ACHN (cell line): ENCODE results near the gene HK1.
A peak's percentile ranks its signal among the peaks of the same experiment; 100 is the strongest.
"Not testable (repeated sequence)": the region's sequence is repeated elsewhere in the genome, so short reads cannot be mapped to it uniquely, and the experiment has no call there.

Source experiments
- DNase-seq: peaks from one replicate; pipeline ENCODE4 v3.0.0-alpha.2; 2015
- in situ Hi-C: cut with HindIII; loops from 2 replicates; pipeline ENCODE4 v1.10.0; 2017; ENCODE audit warnings: low sequenced_read_pairs, low pct_ligation_motif_present, low pct_unique_long_range_greater_than_20kb

Gene HK1

DNA sequence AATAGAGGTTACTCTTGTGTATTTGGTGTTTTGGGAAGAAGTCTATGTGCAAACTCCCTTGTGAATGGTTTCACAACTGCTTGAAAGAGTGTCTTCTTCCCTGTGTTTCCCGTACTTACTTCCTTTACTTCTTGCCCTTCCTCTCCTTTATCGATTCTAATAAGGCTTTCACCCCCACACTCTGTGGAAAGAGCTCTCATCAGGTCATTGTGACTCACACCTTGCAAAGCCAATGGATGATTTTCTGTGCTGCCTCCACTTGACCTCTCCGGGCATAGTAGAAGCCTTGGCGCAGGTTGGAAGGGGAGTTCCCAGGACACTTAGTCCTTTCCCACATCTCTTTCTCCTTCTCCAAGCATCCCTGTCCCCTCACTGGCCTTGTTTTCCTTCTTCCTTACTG lies 166.7 kb downstream of the HK1 start:
- peak; percentile 30 for DNase-seq
- in situ Hi-C loops = no loop called here

DNA sequence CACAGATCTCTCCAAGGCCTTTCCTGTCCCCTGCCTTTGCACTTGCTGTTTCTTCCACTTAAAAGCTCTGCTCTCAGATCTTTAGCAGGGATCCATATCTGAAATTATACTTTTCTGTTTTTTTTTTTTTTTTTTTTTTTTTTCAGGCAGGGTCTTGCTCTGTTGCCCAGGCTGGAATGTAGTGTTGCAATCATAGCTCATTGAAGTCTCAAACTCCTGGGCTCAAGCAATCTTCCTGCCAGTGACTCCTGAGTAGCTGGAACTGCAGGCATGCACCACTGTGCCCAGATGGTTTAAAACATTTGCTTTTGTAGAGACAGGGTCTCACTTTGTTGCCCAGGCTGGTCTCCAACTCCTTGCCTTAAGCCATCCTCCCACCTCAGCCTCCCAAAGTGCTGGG lies 167.9 kb downstream of the HK1 start:
- in situ Hi-C loops = no loop called here
- peak; percentile 30 for DNase-seq

DNA sequence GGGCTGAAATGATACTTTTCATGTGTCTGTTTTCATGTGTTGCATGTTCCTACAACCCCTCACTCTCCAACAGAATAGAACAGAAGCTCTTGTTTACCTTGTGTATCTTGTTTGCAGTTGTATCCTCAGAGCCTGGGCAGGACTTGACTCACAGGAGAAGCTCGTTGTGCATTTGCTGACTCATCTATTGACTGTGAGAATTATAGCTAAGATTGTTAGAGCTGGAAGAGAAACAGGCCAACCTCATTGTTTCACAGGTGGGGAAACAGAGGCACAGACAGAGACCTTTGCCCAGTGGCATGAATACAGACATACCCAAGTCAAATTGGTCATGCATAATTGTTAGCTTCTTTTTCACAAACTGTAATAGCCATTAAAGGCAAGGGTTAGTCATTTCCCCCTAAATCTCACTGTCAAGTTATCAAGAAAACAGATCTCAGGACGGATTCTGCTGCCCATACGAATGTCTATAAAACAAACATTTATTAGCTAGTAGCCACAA lies 168.4 kb downstream of the HK1 start:
- in situ Hi-C loops = no loop called here
- peak; percentile 89 for DNase-seq

DNA sequence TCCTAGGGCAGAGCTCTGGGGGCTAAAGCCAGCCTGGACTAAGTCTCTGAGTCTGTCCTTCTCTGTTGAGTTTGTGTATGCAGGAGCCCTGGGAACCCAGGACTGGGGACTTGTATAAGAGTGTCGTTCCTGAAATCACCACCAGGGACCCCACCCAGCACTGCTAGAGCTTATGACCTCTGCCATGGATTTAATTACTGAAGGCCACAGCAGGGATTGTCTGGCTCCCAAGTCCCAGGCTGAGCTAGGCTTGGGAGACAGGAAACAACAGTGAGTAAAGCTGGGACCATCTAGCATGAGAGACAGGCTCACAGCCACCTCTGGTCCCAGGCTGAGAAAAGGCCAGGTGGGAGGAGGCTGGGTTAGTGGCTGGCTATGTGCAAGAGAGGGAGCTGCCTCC lies 171.5 kb downstream of the HK1 start:
- peak; percentile 74 for DNase-seq
- in situ Hi-C loops = no loop called here

DNA sequence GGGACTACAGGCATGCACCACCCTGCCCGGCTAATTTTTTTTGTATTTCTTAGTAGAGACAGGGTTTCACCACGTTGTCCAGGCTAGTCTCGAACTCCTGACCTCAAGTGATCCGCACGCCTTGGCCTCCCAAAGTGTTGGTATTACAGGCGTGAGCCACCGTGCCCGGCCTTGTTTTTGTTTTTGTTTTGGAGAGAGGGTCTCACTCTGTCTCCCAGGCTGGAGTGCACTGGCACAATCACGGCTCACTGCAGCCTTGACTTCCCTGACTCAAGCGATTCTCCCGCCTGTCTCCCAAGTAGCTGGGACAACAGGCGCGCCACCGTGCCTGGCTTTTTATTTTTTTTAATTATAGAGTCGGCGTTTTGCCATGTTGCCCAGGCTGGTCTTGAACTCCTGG lies 172.1 kb downstream of the HK1 start:
- DNase-seq, in situ Hi-C loops: not testable (repeated sequence)

DNA sequence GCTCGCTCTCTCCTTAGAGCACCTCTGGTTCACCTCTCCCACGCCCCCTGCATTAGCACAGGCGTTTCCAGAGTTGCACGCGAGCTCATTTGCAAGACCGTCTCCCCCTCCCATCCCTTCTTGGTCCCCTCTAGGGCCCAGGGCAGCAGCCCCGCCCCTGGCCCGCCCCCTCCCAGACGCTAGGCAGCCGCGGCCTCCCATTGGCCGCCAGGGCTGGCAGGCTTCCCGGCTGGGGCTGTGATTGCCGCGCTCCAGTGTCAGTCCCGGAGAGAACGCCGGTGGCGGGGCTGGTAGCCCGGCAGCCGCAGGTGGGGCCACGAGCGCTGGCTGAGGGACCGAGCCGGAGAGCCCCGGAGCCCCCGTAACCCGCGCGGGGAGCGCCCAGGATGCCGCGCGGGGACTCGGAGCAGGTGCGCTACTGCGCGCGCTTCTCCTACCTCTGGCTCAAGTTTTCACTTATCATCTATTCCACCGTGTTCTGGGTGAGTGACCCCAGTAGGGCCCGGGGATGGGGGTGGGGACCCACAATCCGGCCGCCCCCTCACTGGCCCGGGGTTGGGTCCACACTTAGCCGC lies 173.0 kb downstream of the HK1 start, which contains the start of gene TSPAN15:
TSS of gene TSPAN15 (plus strand) at position 257 of the 575 bp plus-strand sequence. CDS start at position 387, 130 bp downstream.
- in situ Hi-C loops = no loop called here
- DNase-seq = peak; percentile 85
